PC-3 (cell line): ENCODE results near the gene FEN1.

Experiments
- CTCF ChIP-seq: fragments of 300-600 bp; sonication (generic); conservative IDR thresholded peaks from 2 replicates; pipeline ENCODE4 v1.5.1; 2017; ENCODE audit warnings: antibody characterized with exemption, low read depth, mild to moderate bottlenecking, low read length
- EZH2 ChIP-seq: fragments of 300-600 bp; sonication (generic); IDR thresholded peaks from one replicate; pipeline ENCODE4 v1.6.1; 2017; ENCODE audit warnings: antibody characterized with exemption, mild to moderate bottlenecking, low read length; ENCODE audit not compliant: unreplicated experiment
- EZH2phosphoT487 ChIP-seq: fragments of 300-600 bp; sonication (generic); IDR thresholded peaks from 2 replicates; pipeline ENCODE4 v1.6.1; 2018; ENCODE audit warnings: mild to moderate bottlenecking, antibody characterized with exemption, low read length, borderline replicate concordance

- TF ChIP-seq CTCF (no peak), EZH2phosphoT487 (no peak), EZH2 (no peak)
Observed at GRCh38 chr11:61766353-61766841, 26.3 kb upstream of the FEN1 start.
